HUES6 (cell line): ENCODE measurements around the gene CADM4.
A peak's percentile ranks its signal among the peaks of the same experiment; 100 is the strongest.

Source experiments
- H3K27ac ChIP-seq: 2 replicates; pipeline ENCODE4 v1.7.0; 2013; ENCODE audit warnings: low read depth, mild to moderate bottlenecking, low read length, inconsistent platforms
- H3K27me3 ChIP-seq: 2 replicates; pipeline ENCODE4 v1.6.1; 2013; ENCODE audit warnings: low read length; ENCODE audit not compliant: control insufficient read depth, insufficient read depth
- H3K36me3 ChIP-seq: 2 replicates; pipeline ENCODE4 v1.6.1; 2013; ENCODE audit warnings: low read length; ENCODE audit not compliant: control insufficient read depth, insufficient read depth
- H3K4me1 ChIP-seq: 2 replicates; pipeline ENCODE4 v1.6.1; 2013; ENCODE audit warnings: low read length; ENCODE audit not compliant: control insufficient read depth, insufficient read depth
- H3K4me3 ChIP-seq: 2 replicates; pipeline ENCODE4 v1.5.1; 2013; ENCODE audit warnings: low read depth, low read length
- H3K9ac ChIP-seq: one replicate; pipeline ENCODE4 v1.6.1; 2013; ENCODE audit warnings: mild to moderate bottlenecking, low read length
- H3K9me3 ChIP-seq: 2 replicates; pipeline ENCODE4 v1.6.1; 2013; ENCODE audit warnings: low read depth, low read length; ENCODE audit not compliant: control insufficient read depth, insufficient read depth

CADM4 gene

GRCh38 chr19:43633520-43633919, 6.1 kb downstream of the CADM4 start:
- Histone ChIP-seq H3K4me3 (no peak overlapping the region), H3K27me3 (peaks cover 39% of the 10 kb centered on the region), H3K9ac (no peak overlapping the region), H3K36me3 (no peaks in the 10 kb centered on the region), H3K4me1 (peaks cover 14% of the 10 kb centered on the region), H3K9me3 (no peaks in the 10 kb centered on the region), H3K27ac (no peak overlapping the region)

GRCh38 chr19:43631491-43631890, 8.2 kb downstream of the CADM4 start:
- no peaks in the 10 kb centered on the region for H3K9me3 ChIP-seq
- no peak overlapping the region for H3K9ac ChIP-seq
- peaks cover 12% of the 10 kb centered on the region for H3K4me1 ChIP-seq
- no peak overlapping the region for H3K27ac ChIP-seq
- H3K27me3 ChIP-seq, result peaks cover 35% of the 10 kb centered on the region
- no peaks in the 10 kb centered on the region for H3K36me3 ChIP-seq
- H3K4me3 ChIP-seq, result no peak overlapping the region

GRCh38 chr19:43628646-43629326, 10.9 kb downstream of the CADM4 start:
- Histone ChIP-seq H3K4me1 (peaks cover 8% of the 10 kb centered on the region), H3K27me3 (peaks cover 24% of the 10 kb centered on the region), H3K4me3 (no peak overlapping the region), H3K9me3 (no peaks in the 10 kb centered on the region), H3K27ac (no peak overlapping the region), H3K9ac (no peak overlapping the region), H3K36me3 (no peaks in the 10 kb centered on the region)

- peaks cover 15% of the 10 kb centered on the region for H3K4me1 ChIP-seq
- H3K27me3 ChIP-seq, result peaks cover 20% of the 10 kb centered on the region
- no peak overlapping the region for H3K4me3 ChIP-seq
- H3K27ac ChIP-seq, result no peak overlapping the region
- H3K9ac ChIP-seq, result no peak overlapping the region
- no peaks in the 10 kb centered on the region for H3K9me3 ChIP-seq
- no peaks in the 10 kb centered on the region for H3K36me3 ChIP-seq
Measured at GRCh38 chr19:43626838-43627237, 12.8 kb downstream of the CADM4 start.

- Histone ChIP-seq H3K4me1 (peaks cover 17% of the 10 kb centered on the region), H3K9me3 (no peaks in the 10 kb centered on the region), H3K27ac (no peak overlapping the region), H3K27me3 (peaks cover 17% of the 10 kb centered on the region), H3K9ac (no peak overlapping the region), H3K4me3 (no peak overlapping the region), H3K36me3 (no peaks in the 10 kb centered on the region)
Measured at GRCh38 chr19:43625918-43626579, 13.6 kb downstream of the CADM4 start.

GRCh38 chr19:43624933-43625332, 14.7 kb downstream of the CADM4 start:
- Histone ChIP-seq H3K27ac (no peak overlapping the region), H3K9me3 (no peaks in the 10 kb centered on the region), H3K4me1 (peaks cover 25% of the 10 kb centered on the region), H3K36me3 (no peaks in the 10 kb centered on the region), H3K9ac (no peak overlapping the region), H3K4me3 (no peak overlapping the region), H3K27me3 (peaks cover 17% of the 10 kb centered on the region)

- Histone ChIP-seq H3K9me3 (no peaks in the 10 kb centered on the region), H3K4me3 (peak overlapping the region; percentile 33), H3K4me1 (peaks cover 26% of the 10 kb centered on the region), H3K9ac (no peak overlapping the region), H3K36me3 (no peaks in the 10 kb centered on the region), H3K27ac (no peak overlapping the region), H3K27me3 (peaks cover 17% of the 10 kb centered on the region)
Measured at GRCh38 chr19:43623889-43624670, 15.6 kb downstream of the CADM4 start.

GRCh38 chr19:43622956-43623355, 16.7 kb downstream of the CADM4 start:
- Histone ChIP-seq H3K36me3 (no peaks in the 10 kb centered on the region), H3K27ac (no peak overlapping the region), H3K27me3 (peaks cover 14% of the 10 kb centered on the region), H3K9me3 (no peaks in the 10 kb centered on the region), H3K9ac (no peak overlapping the region), H3K4me1 (peaks cover 30% of the 10 kb centered on the region), H3K4me3 (no peak overlapping the region)

GRCh38 chr19:43622070-43622469, 17.6 kb downstream of the CADM4 start:
- H3K4me3 ChIP-seq, result no peak overlapping the region
- H3K9ac ChIP-seq, result no peak overlapping the region
- no peaks in the 10 kb centered on the region for H3K9me3 ChIP-seq
- H3K4me1 ChIP-seq, result peaks cover 30% of the 10 kb centered on the region
- no peak overlapping the region for H3K27ac ChIP-seq
- peaks cover 6% of the 10 kb centered on the region; the same call in 1 of the 2 replicates for H3K27me3 ChIP-seq
- H3K36me3 ChIP-seq, result no peaks in the 10 kb centered on the region

GRCh38 chr19:43620061-43621001, 19.3 kb downstream of the CADM4 start:
- H3K27ac ChIP-seq, result peak overlapping the region; percentile 95

More at GRCh38 chr19:43620061-43621001, 19.3 kb downstream of the CADM4 start:
- Histone ChIP-seq H3K27me3 (no peaks in the 10 kb centered on the region), H3K9me3 (no peaks in the 10 kb centered on the region), H3K4me3 (peak overlapping the region; percentile 83), H3K9ac (peak overlapping the region; percentile 94), H3K4me1 (peaks cover 30% of the 10 kb centered on the region), H3K36me3 (no peaks in the 10 kb centered on the region)
